ENCODE data around the gene CLPTM1. TPM values are rescaled to one million over a fixed set of nuclear protein-coding genes. Genes with fewer than 3 reads are reported as not detected.
A peak's percentile ranks its signal among the peaks of the same experiment; 100 is the strongest.
"Not testable (repeated sequence)": the region's sequence is repeated elsewhere in the genome, so short reads cannot be mapped to it uniquely, and the experiment has no call there.

CLPTM1 gene
- total RNA-seq, 4 donors from 2014 or later: 44.2 to 76.9 (median 56.3) TPM

DNA sequence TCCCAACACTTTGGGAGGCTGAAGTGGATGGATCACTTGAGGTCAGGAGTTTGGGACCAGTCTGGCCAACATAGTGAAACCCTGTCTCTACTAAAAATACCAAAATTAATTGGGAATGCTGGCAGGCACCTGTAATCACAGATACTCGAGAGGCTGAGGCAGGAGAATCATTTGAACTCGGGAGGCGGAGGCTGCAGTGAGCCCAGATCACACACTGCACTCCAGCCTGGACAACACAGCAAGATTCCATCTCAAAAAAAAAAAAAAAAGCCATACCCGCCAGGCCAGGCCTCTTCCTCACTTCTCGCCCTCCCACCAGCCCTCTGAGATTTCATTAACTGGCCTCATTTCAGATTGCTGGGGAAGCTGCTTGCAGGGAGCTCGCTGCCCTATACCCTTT is 38.3 kb downstream of the CLPTM1 start:
- no peak overlapping the region for H3K4me3 ChIP-seq
- no peak for TF ChIP-seq POLR2A (IDR thresholded peaks at IDR 0.05)
- TF ChIP-seq, protein P1, sequence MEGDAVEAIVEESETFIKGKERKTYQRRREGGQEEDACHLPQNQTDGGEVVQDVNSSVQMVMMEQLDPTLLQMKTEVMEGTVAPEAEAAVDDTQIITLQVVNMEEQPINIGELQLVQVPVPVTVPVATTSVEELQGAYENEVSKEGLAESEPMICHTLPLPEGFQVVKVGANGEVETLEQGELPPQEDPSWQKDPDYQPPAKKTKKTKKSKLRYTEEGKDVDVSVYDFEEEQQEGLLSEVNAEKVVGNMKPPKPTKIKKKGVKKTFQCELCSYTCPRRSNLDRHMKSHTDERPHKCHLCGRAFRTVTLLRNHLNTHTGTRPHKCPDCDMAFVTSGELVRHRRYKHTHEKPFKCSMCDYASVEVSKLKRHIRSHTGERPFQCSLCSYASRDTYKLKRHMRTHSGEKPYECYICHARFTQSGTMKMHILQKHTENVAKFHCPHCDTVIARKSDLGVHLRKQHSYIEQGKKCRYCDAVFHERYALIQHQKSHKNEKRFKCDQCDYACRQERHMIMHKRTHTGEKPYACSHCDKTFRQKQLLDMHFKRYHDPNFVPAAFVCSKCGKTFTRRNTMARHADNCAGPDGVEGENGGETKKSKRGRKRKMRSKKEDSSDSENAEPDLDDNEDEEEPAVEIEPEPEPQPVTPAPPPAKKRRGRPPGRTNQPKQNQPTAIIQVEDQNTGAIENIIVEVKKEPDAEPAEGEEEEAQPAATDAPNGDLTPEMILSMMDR (IDR thresholded peaks at IDR 0.05): no peak
- DNase-seq: no peak
- intact Hi-C loops (cut with DNase I): no loop called here
- H3K36me3 ChIP-seq: peaks cover 27 to 57% (median 28%) of the 10 kb centered on the region in 3 donors
- H3K27me3 ChIP-seq: no peaks in the 10 kb centered on the region
- H3K27ac ChIP-seq: no peak overlapping the region
- H3K4me1 ChIP-seq: no peaks in the 10 kb centered on the region
- WGBS, 2 donors: 85 to 90% methylated on average over 4 to 6 of the region's 6 CpGs
- no peaks in the 10 kb centered on the region for H3K9me3 ChIP-seq

DNA sequence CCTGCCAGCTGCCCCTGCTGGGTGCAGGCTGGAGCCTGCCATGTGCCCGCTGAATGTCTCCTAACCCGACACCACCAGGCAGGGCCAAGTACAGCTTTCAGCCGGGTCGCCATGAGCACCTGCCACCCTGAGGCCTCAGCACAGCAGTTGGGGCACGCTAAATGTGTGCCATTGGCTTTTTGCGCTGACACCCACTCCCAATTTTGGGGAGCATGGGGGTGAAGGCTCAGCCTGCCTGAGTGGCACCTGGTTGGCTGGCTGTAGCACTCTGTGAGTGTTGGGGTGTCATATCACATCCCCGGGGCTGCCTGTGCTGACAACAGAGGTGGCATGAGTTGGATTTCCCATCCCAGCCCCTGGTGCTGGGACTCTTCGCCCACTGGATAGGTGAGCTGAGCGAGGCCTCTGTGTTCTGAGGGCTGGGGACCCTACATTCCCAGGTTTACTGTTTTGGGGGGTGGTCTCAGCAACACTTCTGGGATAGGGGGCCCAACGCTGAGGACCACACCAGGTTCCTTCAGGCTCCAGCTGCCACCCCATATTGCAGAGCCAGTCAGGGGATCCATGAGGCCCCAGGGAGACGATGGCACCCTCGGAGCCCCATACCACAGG is 38.9 kb downstream of the CLPTM1 start:
- Histone ChIP-seq H3K4me3 (no peak overlapping the region), H3K27me3 (no peaks in the 10 kb centered on the region), H3K4me1 (no peaks in the 10 kb centered on the region), H3K36me3 (peaks cover 25 to 52% (median 27%) of the 10 kb centered on the region in 3 donors), H3K27ac (no peak overlapping the region), H3K9me3 (no peaks in the 10 kb centered on the region)
- 80 to 84% methylated on average over 1 to 10 of the region's 12 CpGs for WGBS, 2 donors
- TF ChIP-seq POLR2A (IDR thresholded peaks at IDR 0.05): no peak
- TF ChIP-seq, protein P1 (IDR thresholded peaks at IDR 0.05): no peak
- no peak for DNase-seq
- intact Hi-C loops (cut with DNase I): no loop called here

DNA sequence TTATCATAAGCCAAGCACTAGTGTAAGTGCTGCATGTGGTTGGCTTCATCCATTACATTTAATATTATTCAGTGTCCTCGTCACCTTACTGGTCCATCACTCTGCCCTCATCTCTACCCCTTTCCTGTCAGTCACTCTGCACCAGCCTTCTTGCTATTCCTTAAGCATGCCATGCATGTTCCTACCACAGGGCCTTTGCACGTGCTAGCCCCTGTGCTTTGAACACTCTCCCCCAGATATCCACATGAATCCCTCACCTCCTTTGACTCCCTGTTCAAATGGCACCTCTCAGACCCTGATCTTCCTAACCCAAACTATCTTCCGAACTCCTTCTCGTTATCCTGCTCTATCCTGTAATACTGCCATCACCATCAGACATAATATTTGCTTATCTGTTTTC is 42.8 kb downstream of the CLPTM1 start:
- no peak overlapping the region for H3K4me3 ChIP-seq
- 81 to 95% methylated on average over 4 of the region's 4 CpGs for WGBS, 2 donors
- H3K9me3 ChIP-seq: no peaks in the 10 kb centered on the region
- intact Hi-C loops (cut with DNase I): no loop called here
- peaks cover 7 to 16% (median 11%) of the 10 kb centered on the region in 3 donors for H3K4me1 ChIP-seq
- no peak for TF ChIP-seq POLR2A (IDR thresholded peaks at IDR 0.05)
- TF ChIP-seq, protein P1 (IDR thresholded peaks at IDR 0.05): no peak
- DNase-seq: no peak
- no peaks in the 10 kb centered on the region for H3K27me3 ChIP-seq
- H3K27ac ChIP-seq: no peak overlapping the region
- H3K36me3 ChIP-seq: peaks cover 0 to 12% (median 0%) of the 10 kb centered on the region in 3 donors

DNA sequence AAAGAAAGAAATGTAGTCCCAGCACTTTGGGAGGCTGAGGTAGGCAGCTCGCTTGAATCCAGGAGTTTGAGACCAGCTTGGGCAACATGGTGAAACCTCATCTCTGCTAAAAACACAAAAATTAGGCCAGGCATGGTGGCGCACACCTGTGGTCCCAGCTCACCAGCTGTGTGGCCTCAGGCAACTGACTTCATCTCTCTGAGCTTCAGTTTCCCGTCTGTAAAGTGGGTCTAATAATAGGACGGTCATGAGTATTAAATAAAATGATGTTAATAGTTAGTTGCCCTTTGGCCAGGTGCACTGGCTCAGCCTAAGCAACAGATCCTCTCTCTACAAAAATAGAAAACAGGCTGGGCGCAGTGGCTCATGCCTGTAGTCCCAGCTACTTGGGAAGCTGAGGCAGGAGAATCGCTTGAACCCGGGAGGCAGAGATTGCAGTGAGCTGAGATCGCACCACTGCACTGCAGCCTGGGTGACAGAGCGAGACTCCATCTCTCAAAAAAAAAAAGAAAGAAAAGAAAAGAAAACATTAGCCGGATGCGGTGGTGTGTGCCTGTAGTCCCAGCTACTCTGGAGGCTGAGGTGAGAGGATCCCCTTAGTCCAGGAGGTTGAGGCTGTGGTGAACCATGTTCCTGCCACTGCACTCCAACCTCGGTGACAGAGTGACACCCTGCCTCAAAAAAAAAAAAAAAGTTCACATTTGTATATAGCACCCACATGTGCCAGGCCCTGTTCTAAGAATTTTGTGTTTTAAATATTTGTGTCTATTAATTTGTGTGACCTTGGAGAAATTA is 44.1 kb downstream of the CLPTM1 start:
- DNase-seq; H3K36me3 ChIP-seq; H3K27ac ChIP-seq; H3K9me3 ChIP-seq; H3K27me3 ChIP-seq; H3K4me3 ChIP-seq; intact Hi-C loops (cut with DNase I): not testable (repeated sequence)
- 64 to 68% methylated on average over 9 to 10 of the region's 12 CpGs for WGBS, 2 donors
- H3K4me1 ChIP-seq: peaks cover 7 to 16% (median 11%) of the 10 kb centered on the region in 3 donors

DNA sequence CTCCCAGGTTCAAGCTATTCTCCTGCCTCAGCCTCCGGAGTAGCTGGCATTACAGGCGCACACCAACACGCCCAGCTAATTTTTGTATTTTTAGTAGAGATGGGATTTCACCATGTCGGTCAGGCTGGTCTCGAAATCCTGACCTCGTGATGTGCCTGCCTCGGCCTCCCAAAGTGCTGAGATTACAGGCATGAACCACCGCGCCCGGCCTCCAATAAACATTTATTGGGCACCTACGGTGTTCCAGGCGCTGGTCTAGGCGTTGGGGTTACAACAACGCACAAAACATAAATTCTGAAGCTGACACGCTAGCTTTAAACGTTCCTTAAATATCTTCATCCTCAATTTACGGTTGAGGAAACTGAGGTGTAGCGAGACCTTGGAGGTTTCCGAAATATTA is 45.5 kb downstream of the CLPTM1 start:
- peak overlapping the region in 3 of 4 donors; percentile 24 to 93 (median 87) for H3K4me3 ChIP-seq
- peaks cover 7 to 16% (median 11%) of the 10 kb centered on the region in 3 donors for H3K4me1 ChIP-seq
- 64 to 68% methylated on average over 19 of the region's 19 CpGs for WGBS, 2 donors
- DNase-seq; H3K27me3 ChIP-seq; intact Hi-C loops (cut with DNase I); H3K9me3 ChIP-seq: not testable (repeated sequence)
- peaks cover 0 to 11% (median 0%) of the 10 kb centered on the region in 3 donors for H3K36me3 ChIP-seq
- H3K27ac ChIP-seq: peak overlapping the region in 3 of 4 donors; percentile 77 to 99 (median 99)

DNA sequence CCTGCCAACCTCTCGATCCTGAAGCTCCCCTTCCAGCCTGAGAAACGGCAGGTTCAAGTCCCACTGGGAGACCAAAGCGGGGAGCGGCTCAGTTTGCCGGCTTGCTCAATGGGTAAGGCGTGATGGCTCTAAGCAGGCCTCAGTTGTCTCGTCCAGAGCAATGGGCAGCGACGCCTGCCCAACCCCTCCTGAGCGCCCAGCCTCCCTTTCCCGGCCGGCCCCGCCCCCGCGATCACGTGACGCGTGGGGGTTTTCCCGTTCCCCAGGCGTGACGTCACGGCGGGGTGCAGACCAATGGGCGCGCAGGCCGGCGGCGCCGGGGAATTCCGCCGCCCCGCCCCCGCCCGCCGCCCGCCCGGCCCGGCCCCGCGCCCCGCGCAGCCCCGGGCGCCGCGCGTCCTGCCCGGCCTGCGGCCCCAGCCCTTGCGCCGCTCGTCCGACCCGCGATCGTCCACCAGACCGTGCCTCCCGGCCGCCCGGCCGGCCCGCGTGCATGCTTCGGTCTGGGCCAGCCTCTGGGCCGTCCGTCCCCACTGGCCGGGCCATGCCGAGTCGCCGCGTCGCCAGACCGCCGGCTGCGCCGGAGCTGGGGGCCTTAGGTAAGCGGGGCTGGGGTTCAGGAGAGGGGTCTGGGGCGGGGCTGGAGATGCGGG is 46.0 kb downstream of the CLPTM1 start, which contains the start of gene RELB:
Gene RELB (plus strand): TSS at position 378 of the 653 bp plus-strand sequence. CDS start 116 bp downstream, at position 494.
- Histone ChIP-seq H3K27ac (peak within 1 kb of the TSS; percentile 98 to 99 (median 99)), H3K36me3 (peaks cover 0 to 16% (median 0%) of the 10 kb centered on the region in 3 donors), H3K9me3 (no peaks in the 10 kb centered on the region), H3K4me3 (peak within 1 kb of the TSS; percentile 82 to 96 (median 90)), H3K27me3 (no peaks in the 10 kb centered on the region), H3K4me1 (peaks cover 7 to 16% (median 11%) of the 10 kb centered on the region in 3 donors)
- WGBS, 2 donors: 0% methylated on average over 1 of the region's 79 CpGs; no CpG with 5 or more reads in 1 of the 2 donors
- intact Hi-C loops (cut with DNase I): no loop called here
- TF ChIP-seq, protein P1 (IDR thresholded peaks at IDR 0.05): peak in 1 of 6 experiments; percentile 3
- no peak for TF ChIP-seq POLR2A (IDR thresholded peaks at IDR 0.05)
- peak; percentile 59 for DNase-seq

Data from esophagus squamous epithelium (tissue), 5 donors.